ENCODE results near the gene MRAS.

- TF ChIP-seq CTCF (IDR thresholded peaks at IDR 0.05) (no peak), POLR2A (IDR thresholded peaks at IDR 0.05) (no peak)
Measured at GRCh38 chr3:138373736-138374094, 25.3 kb downstream of the MRAS start.
